ENCODE data around the gene CCDC195.

Gene CCDC195

GRCh38 chr2:224716201-224716600 lies at the start of gene CCDC195:
Gene CCDC195 (minus strand): TSS chr2:224716365. CDS start chr2:224716365, 0 bp downstream.
- no peak for DNase-seq (ENCODE audit: low spot score)

DNA sequence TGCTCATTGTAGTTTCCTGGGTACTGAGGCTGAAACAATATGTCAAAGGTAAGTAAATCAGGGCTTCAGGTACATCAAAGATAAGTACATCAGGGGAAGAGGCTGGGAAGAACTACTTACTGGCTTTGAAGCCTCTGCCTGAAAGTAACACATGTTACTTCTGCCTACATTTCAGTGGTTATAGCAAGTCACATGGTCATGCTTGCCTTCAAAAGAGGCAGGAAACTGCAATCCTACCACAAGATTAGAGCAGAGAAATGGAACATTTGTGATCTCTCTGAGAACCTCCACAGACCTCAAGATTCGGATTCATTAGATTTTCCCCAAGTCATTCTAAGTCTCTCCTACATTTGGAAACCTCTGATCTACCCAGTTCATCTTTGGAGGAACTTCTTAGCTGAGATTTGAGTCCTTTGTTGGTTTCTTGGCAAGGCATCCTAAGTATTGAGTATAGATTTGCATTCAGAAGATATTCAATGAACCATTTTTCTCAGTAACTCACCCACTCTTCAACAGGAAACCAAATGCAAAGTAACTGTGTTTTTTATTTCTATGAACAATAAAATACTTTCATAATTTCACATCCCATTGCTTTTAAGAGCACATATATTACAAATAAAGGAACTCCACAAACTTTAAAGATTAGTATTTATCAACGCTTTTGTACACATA lies 48.5 kb upstream of the CCDC195 start:
- DNase-seq (ENCODE audit: low spot score), result no peak

- no peak for DNase-seq (ENCODE audit: low spot score)
These were observed 41.9 kb upstream of the CCDC195 start for GRCh38 chr2:224757934-224758548.

DNA sequence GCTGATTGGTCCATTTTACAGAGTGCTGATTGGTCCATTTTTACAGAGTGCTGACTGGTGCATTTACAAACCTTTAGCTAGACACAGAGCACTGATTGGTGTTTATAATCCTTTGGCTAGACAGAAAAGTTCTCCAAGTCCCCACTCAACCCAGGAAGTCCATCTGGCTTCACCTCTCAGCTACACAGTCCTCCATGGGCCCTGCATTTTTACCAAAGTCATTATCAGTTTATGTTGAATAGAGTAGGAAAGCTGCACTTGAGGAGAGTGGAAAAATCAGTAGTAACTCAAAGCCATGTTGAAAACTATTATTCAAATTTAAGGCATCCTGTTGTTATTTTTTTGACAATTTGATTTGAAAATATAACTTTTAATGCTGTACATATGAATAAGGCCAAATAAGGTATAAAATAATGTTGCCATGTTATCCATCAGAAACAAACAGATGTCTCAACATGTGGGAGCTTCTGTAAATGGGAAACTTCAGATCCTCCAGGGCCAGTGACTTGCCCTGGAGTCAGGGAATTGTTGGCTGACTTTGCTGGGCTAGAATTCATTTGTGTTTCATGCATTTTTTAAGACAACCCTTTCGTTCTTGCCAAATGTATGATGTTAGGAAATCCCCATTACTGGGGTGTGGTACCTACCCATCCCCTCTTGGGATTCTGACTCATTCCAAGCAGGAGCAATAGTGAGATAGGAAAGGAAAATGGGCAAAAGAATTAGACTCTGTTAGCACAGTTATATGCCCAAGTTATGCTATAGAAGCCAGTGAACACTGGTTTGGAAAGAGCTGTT lies 37.8 kb upstream of the CCDC195 start:
- no peak for DNase-seq (ENCODE audit: low spot score)

- no peak for DNase-seq (ENCODE audit: low spot score)
These were observed 36.0 kb upstream of the CCDC195 start for GRCh38 chr2:224751996-224752698.

DNA sequence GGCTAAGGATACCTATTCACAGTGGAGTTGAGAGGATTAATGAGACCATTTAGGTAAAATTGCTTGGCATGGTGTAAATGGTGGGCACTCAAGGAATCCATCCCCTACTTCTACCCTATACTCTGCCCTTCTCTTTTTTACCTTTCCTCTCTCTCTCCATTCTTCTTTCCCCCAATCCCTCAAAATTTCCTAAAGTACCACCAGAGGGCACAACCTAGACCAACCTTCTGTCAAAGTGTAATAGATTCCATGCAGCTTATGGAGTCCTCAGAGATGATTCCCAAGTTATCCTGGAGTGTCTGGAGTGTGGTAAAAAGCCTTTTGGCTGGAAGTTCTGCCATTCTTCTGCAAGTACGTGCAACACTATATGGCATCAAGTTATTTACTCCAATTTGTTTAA lies 33.0 kb upstream of the CCDC195 start:
- DNase-seq (ENCODE audit: low spot score), result no peak

GRCh38 chr2:224747765-224748164 lies 31.6 kb upstream of the CCDC195 start:
- DNase-seq (ENCODE audit: low spot score), result no peak

DNA sequence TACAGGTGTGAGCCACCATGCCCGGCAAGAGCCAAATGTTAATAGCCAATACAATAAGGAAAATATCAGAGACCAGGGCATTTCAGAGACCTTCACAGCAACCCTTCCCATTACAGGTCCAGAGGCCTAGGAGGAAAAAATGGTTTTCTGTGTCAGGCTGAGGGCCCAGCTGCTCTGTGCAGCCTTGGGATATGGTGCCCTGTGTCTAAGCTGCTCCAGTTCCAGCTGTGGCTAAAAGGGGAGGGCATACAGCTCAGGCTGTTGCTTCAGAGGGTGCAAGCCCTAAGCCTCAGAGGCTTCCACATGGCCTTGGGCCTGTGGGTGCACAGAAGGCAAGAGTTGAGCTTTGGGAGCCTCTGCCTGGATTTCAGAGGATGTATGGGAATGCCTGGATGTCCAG lies 20.1 kb upstream of the CCDC195 start:
- no peak for DNase-seq (ENCODE audit: low spot score)

- DNase-seq (ENCODE audit: low spot score), result no peak
These were observed 18.8 kb upstream of the CCDC195 start for GRCh38 chr2:224734949-224735348.

DNA sequence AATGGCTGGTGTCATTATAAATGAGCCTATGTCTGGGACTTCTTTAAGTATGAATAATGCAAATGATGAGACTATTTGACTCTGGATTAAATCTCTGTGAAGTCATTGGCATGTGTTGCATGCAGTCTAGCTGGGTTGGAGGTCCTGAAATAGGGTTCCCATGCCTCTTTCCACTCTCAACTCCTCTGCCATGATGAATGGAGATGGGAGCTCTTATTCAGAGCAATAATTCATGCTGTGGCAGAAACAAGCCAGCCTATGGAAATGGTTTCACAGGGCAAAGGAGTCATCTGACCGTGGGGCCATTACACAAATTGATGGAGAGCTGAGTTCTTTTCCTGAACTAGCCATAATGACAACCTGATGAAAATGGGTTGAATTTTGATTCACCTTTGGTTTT lies 15.5 kb upstream of the CCDC195 start:
- no peak for DNase-seq (ENCODE audit: low spot score)

DNA sequence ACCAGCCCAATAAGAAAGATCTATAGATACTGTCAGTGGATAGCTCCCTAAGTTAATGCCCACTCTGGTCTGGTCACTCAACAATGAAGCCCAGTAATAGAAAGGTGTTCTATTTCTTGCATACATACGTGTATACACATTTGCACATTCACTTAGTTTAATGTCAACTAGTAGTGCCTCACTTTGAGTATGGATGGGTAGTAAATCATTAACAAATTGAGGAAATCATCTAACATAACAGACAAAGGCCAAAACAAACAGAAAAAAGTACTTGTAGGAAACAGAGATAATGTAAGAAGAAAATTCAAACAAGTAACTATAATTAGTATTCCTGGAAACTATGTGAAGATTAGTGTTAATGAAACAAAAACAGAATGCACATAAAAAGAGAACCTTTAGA lies 13.3 kb upstream of the CCDC195 start:
- no peak for DNase-seq (ENCODE audit: low spot score)

GRCh38 chr2:224724331-224724730 lies 8.2 kb upstream of the CCDC195 start:
- DNase-seq (ENCODE audit: low spot score), result no peak

DNA sequence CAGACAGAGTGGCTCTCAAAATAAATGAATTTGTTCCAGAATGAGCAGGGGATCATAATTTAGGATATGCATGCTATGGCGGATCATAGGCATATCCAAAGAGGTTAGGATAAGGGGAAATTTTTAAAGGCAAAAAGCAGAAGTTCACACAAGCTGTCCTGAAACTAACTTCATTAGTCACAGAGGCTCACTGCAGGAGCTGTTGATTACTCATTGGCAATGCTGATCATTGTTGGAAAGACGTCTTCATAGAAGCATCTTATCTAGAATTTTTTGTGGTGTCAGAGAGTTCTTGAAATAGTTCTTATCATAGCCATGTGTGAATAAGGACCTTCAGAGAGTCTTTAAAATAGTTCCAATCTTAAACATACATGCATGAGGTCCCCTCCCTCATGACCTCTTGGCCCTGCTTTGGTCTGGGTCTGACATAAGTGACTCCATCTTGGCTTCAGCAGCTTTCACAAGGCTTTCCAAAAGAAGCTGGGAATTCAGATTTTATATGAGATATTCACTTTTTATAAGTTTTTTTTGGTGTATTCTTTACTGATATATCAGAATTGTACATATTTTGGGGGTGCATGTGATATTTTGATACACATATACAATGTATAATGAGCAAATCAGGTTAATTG lies 7.5 kb upstream of the CCDC195 start:
- peak; percentile 8 for DNase-seq (ENCODE audit: low spot score)

GRCh38 chr2:224722770-224723169 lies 6.6 kb upstream of the CCDC195 start:
- no peak for DNase-seq (ENCODE audit: low spot score)

DNA sequence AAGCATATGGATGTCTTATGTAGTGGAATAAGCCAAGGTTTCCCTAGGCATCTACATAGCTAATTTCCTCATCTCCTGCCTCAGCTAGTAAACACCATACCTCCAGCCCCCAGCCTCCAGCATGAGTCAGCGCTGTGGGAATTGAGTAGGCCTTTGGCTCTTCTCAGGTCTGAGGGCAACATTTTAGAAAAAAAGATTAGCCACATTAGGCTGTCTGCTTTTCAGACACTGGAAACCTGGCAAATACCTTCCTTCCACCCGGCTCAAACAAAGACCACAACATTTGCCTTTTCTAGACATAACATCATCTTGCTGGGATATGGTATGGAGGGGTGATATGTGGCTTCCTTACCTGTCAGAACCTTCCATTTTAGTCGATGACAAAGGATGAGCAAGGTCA lies 6.1 kb upstream of the CCDC195 start:
- DNase-seq (ENCODE audit: low spot score), result peak; percentile 13

- DNase-seq (ENCODE audit: low spot score), result no peak
These were observed 756 bp upstream of the CCDC195 start for GRCh38 chr2:224716921-224717320.

DNA sequence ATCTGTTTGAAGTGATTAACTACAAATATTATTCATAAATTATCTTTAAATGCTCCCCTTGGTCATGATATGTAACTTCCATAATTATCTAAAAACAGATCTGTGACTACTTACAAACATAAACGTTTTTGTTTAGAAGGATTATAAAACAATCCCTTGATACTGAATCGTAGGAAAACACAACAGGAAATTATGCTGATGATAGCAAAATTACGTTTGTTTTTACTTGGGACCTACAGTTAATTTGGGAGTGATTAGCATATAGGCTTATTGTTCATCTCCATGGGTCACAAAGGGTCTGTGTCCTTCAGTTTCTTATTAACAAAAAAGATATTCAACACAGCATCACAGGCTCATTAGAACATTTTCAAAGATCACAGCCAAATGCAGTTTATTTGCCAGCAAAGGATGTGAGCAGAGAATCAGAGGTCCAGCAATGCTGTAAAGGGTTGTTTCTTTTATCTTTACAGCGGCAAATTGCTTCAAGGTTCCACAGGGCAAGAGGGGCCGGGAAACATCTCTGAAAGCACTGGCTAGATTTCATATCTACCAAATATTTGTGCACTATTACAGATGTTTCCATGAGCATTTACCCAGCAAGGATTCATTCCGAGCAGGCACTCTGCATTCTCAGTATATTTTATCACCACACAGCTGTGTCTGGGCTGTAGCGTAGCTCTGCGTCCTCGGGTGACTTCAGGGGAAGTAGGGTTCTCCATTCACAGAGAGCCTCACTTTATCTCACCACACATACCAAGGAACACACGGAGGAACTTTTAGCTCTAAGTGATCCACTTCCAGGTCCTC lies 4.1 kb downstream of the CCDC195 start:
- peak; percentile 14 for DNase-seq (ENCODE audit: low spot score)

DNA sequence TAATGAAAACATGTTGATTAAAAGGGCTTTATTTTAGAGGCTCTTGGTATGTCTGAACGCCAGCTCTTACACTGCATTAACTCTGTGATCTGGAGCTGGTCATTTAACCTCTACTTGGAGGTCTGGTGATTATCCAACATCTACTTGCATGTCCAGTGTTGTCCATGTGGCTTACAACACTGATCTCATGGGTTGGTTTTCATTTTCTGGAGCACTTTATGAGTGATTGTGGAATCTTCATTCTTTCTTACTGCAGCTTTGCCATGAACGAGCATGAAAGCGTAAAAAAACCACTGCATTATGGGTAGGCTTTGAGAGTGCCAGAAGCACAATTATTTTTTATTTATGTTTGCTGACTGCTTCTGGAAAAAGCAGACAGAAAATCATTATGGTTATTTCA lies 4.8 kb downstream of the CCDC195 start:
- DNase-seq (ENCODE audit: low spot score), result no peak

DNA sequence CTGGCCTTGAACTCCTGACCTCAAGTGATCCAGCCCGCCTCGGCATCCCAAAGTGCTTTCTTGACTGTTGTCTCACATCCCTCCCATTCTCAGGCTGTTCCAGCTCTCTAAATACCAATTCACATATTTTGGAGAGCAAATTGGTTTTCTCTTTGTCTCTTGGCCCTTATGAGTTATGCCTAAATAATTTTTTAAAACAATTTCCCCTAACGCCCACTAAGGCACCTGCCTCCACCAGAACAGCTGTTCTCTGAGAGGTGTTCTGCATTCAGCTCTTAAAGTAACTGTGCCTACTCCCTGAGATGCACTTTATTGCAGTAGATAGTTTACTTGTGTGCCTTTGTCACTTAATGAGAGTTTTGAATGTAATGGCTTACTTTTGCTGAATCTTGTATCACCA lies 6.9 kb downstream of the CCDC195 start:
- no peak for DNase-seq (ENCODE audit: low spot score)

DNA sequence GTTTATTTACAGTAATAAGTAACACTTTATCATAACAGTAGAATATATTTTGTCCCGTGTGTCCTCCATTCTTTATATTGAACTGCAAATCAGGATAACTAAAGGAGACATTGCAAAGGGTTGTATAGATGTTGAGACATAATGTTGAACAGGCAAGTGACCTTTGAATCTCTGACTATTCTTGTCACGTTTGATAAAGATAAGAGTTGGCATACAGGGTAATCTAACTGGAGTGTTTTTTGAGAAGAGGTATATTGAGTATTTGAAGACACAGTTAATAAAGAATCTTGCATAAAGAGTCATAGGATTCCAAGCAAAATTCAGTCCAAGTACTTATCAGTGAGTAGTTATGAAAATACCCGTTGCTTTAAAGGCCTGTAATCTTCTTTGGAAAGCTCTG lies 21.7 kb downstream of the CCDC195 start:
- no peak for DNase-seq (ENCODE audit: low spot score)

- no peak for DNase-seq (ENCODE audit: low spot score)
These were observed 24.6 kb downstream of the CCDC195 start for GRCh38 chr2:224691563-224691962.

All from AG08396 (cell line).